SK-N-SH (cell line): ENCODE results near the gene CSNK1A1L. TPM values are rescaled to one million over a fixed set of nuclear protein-coding genes. Genes with fewer than 3 reads are reported as not detected.

Experiments
- CTCF ChIA-PET: fragments of 300-600, 350-600 bp; formaldehyde crosslinking; extraction: SDS; loops from one replicate; lab custom pipeline; 2021; lab: Yijun Ruan, JAX
- POLR2A ChIA-PET: fragments of 350-600 bp; sonication (Branson Sonifier 250); formaldehyde crosslinking; extraction: SDS; loops from one replicate; lab custom pipeline; 2020; ENCODE audit warnings: antibody characterized with exemption, inconsistent platforms; lab: Yijun Ruan, JAX
- DNase-seq: peaks from one replicate; pipeline ENCODE4 v3.0.0; 2012
- H2AFZ ChIP-seq: fragments of 200-600 bp; sonication (generic); 2 replicates; pipeline ENCODE4 v1.8.1; 2016; ENCODE audit warnings: antibody characterized with exemption, mild to moderate bottlenecking, low read depth
- H3F3A ChIP-seq: fragments of 200-600 bp; sonication (generic); replicated peaks from 2 replicates; pipeline ENCODE3; 2016; ENCODE audit warnings: antibody characterized with exemption, mild to moderate bottlenecking; ENCODE audit not compliant: insufficient read depth
- H3K27ac ChIP-seq, 2 experiments: fragments of 200-500 bp in 1 of 2; fragments of 200-600 bp in 1 of 2; sonication (Bioruptor generic) in 1 of 2; sonication (generic), shearing (Covaris generic) in 1 of 2; 2 replicates each; pipeline versions ENCODE4 v1.5.1 to v1.6.1; 2014 to 2016; ENCODE audit warnings: low read depth in 2 of 2, inconsistent platforms in 1 of 2, low read length in 1 of 2, mild to moderate bottlenecking in 1 of 2, mixed read lengths in 1 of 2
- H3K27me3 ChIP-seq: fragments of 200-600 bp; sonication (generic), shearing (Covaris generic); 2 replicates; pipeline ENCODE4 v1.6.1; 2016; ENCODE audit warnings: mixed run types; ENCODE audit not compliant: insufficient read depth
- H3K36me3 ChIP-seq, 2 experiments: fragments of 200-500 bp in 1 of 2; fragments of 200-600 bp in 1 of 2; sonication (Bioruptor generic) in 1 of 2; sonication (generic) in 1 of 2; replicated peaks in 1 of 2; 2 replicates each; pipeline versions ENCODE3 to v1.5.1; 2014 to 2016; ENCODE audit warnings: low read length in 1 of 2, mild to moderate bottlenecking in 1 of 2; ENCODE audit not compliant: insufficient read depth in 2 of 2, control insufficient read depth in 1 of 2
- H3K4me1 ChIP-seq, 2 experiments: fragments of 200-500 bp in 1 of 2; fragments of 200-600 bp in 1 of 2; sonication (Bioruptor generic) in 1 of 2; sonication (generic), shearing (Covaris generic) in 1 of 2; 2 replicates each; pipeline versions ENCODE4 v1.5.1 to v1.6.1; 2014 to 2016; ENCODE audit warnings: low read depth in 1 of 2, low read length in 1 of 2, mixed run types in 1 of 2; ENCODE audit not compliant: insufficient read depth in 2 of 2, control insufficient read depth in 1 of 2
- H3K4me2 ChIP-seq: fragments of 200-600 bp; sonication (generic), shearing (Covaris generic); 2 replicates; pipeline ENCODE4 v1.6.1; 2017; ENCODE audit warnings: mixed run types
- H3K4me3 ChIP-seq, 2 experiments: fragments of 200-500 bp in 1 of 2; fragments of 200-600 bp in 1 of 2; sonication (Bioruptor generic) in 1 of 2; sonication (generic), shearing (Covaris generic) in 1 of 2; 2 replicates each; pipeline versions ENCODE4 v1.5.1 to v1.8.1; 2014 to 2016; ENCODE audit warnings: low read depth in 2 of 2, inconsistent platforms in 1 of 2, low read length in 1 of 2, mild to moderate bottlenecking in 1 of 2, mixed read lengths in 1 of 2, moderate library complexity in 1 of 2
- H3K79me2 ChIP-seq: fragments of 200-600 bp; sonication (generic); 2 replicates; pipeline ENCODE4 v1.8.1; 2017; ENCODE audit warnings: mild to moderate bottlenecking; ENCODE audit not compliant: insufficient read depth
- H3K9ac ChIP-seq: fragments of 200-600 bp; sonication (generic); 2 replicates; pipeline ENCODE4 v1.6.1; 2017; ENCODE audit warnings: mixed run types
- H3K9me2 ChIP-seq: fragments of 200-600 bp; sonication (generic); 2 replicates; pipeline ENCODE4 v1.6.1; 2017; ENCODE audit warnings: mixed run types
- H3K9me3 ChIP-seq: fragments of 200-600 bp; sonication (generic); 2 replicates; pipeline ENCODE4 v1.6.1; 2017; ENCODE audit warnings: mixed run types, mild to moderate bottlenecking, moderate library complexity
- H4K20me1 ChIP-seq: fragments of 200-600 bp; sonication (generic); 2 replicates; pipeline ENCODE4 v1.6.1; 2017; ENCODE audit warnings: mild to moderate bottlenecking, mixed run types; ENCODE audit not compliant: insufficient read depth
- EZH2phosphoT487 ChIP-seq: fragments of 200-600 bp; sonication (generic); IDR thresholded peaks from 2 replicates; pipeline ENCODE4 v1.6.1; 2017; ENCODE audit warnings: low read depth, mixed run types, mild to moderate bottlenecking, antibody characterized with exemption, moderate library complexity, borderline replicate concordance
- FOXM1 ChIP-seq: IDR thresholded peaks from 2 replicates; pipeline ENCODE4 v1.4.0; 2012; ENCODE audit warnings: low read depth, mild to moderate bottlenecking
- MEF2A ChIP-seq: IDR thresholded peaks from 2 replicates; pipeline ENCODE4 v1.4.0; 2012; ENCODE audit warnings: low read depth, borderline replicate concordance
- MXI1 ChIP-seq: IDR thresholded peaks from 2 replicates; pipeline ENCODE4 v1.6.1; 2012; ENCODE audit warnings: mild to moderate bottlenecking, low read depth, low read length, improper control_type of control experiment
- NFIC ChIP-seq: IDR thresholded peaks from 2 replicates; pipeline ENCODE4 v1.4.0; 2012; ENCODE audit warnings: borderline replicate concordance
- NRF1 ChIP-seq: IDR thresholded peaks from 2 replicates; pipeline ENCODE4 v1.6.1; 2012; ENCODE audit warnings: low read depth, mild to moderate bottlenecking, low read length
- RAD21 ChIP-seq: IDR thresholded peaks from 2 replicates; pipeline ENCODE4 v1.6.1; 2012; ENCODE audit warnings: mild to moderate bottlenecking, low read length
- RCOR1 ChIP-seq: fragments of 150-350 bp; IDR thresholded peaks from 2 replicates; pipeline ENCODE4 v1.6.1; 2017; ENCODE audit warnings: antibody characterized with exemption, low read length
- RFX5 ChIP-seq: IDR thresholded peaks from 2 replicates; pipeline ENCODE4 v1.6.1; 2012; ENCODE audit warnings: mild to moderate bottlenecking, improper control_type of control experiment, low read length
- TAF1 ChIP-seq: IDR thresholded peaks from 2 replicates; pipeline ENCODE4 v1.6.1; 2012; ENCODE audit warnings: low read depth, mild to moderate bottlenecking, low read length, moderate library complexity, borderline replicate concordance
- TEAD4 ChIP-seq: IDR thresholded peaks from 2 replicates; pipeline ENCODE4 v1.4.0; 2012; ENCODE audit warnings: mild to moderate bottlenecking, borderline replicate concordance; ENCODE audit not compliant: insufficient read depth
- YY1 ChIP-seq: IDR thresholded peaks from 2 replicates; pipeline ENCODE4 v1.4.0; 2012; ENCODE audit warnings: low read depth, mild to moderate bottlenecking
- WGBS: methylation state at CpG from one replicate; pipeline ENCODE4 v1.1.6; 2017; ENCODE audit warnings: low lambda C conversion rate; 5-methylcytosine and 5-hydroxymethylcytosine counted together
- polyA plus RNA-seq, 3 experiments: library from polyadenylated mRNA; depleted of rRNA; stranded (reverse); fragments of >200 nt; gene quantifications; 2 replicates each; pipeline ENCODE4 v1.2.3, GENCODE V29; 2012
- TF ChIP-seq, protein P1 (sequence below): IDR thresholded peaks from 2 replicates; pipeline ENCODE4; 2012
- TF ChIP-seq, protein P2 (sequence below): fragments of 200-600 bp; sonication (generic); IDR thresholded peaks from 2 replicates; pipeline ENCODE4 v1.6.1; 2017; ENCODE audit warnings: antibody characterized with exemption, mild to moderate bottlenecking, moderate library complexity
- TF ChIP-seq, protein P3 (sequence below): fragments of 150-350 bp; IDR thresholded peaks from 2 replicates; pipeline ENCODE4 v1.6.1; 2017; ENCODE audit warnings: antibody characterized with exemption, low read length, low read depth, borderline replicate concordance
- TF ChIP-seq, protein P4 (sequence below): IDR thresholded peaks from 2 replicates; pipeline ENCODE4 v1.4.0; 2012; ENCODE audit warnings: low read depth, borderline replicate concordance
- TF ChIP-seq, protein P5 (sequence below): IDR thresholded peaks from 2 replicates; pipeline ENCODE4 v1.4.0; 2012; ENCODE audit warnings: low read depth

Gene CSNK1A1L
- polyA plus RNA-seq, 1 of the 3 experiments (the other 2 are of a cell fraction), result not detected

DNA sequence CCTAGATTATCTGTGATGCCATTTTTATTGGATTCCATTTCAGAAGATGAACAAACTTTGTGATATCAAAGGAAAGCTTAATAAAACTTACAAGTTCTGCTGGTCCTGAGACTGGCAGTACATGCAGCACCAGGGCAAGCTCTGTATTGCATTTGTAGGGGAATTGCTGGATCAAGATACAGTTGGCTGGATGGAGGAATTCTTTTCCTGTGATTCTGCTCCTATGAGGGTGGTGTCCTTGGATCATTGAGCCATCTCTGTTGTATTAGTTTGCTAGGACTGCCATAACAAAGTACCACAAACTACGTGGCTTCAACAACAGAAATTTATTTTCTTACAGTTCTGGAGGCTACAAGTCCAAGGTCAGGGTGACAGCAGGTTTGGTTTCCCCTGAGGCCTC lies 33.9 kb upstream of the CSNK1A1L start:
- no peaks in the 10 kb centered on the region for H3K79me2 ChIP-seq
- 40% methylated on average over 1 of the region's 1 CpG for WGBS
- H3K36me3 ChIP-seq, result no peaks in the 10 kb centered on the region
- H3K9me3 ChIP-seq, result no peaks in the 10 kb centered on the region
- peaks cover 39% of the 10 kb centered on the region for H3F3A ChIP-seq
- no peak overlapping the region for H3K9ac ChIP-seq
- H3K4me1 ChIP-seq, result peaks cover 0 to 19% of the 10 kb centered on the region in 2 experiments; a peak in 2 of 4 replicates
- POLR2A ChIA-PET, result no interaction called here
- H3K4me3 ChIP-seq, result no peak overlapping the region
- peak overlapping the region in 1 of 2 experiments; percentile 29; a peak in 2 of 4 replicates for H3K27ac ChIP-seq
- CTCF ChIA-PET, result no interaction called here
- no peaks in the 10 kb centered on the region for H3K9me2 ChIP-seq
- no peak for TF ChIP-seq TAF1
- no peak for TF ChIP-seq TEAD4
- TF ChIP-seq FOXM1, result no peak
- no peak for TF ChIP-seq NRF1
- TF ChIP-seq, protein P1, sequence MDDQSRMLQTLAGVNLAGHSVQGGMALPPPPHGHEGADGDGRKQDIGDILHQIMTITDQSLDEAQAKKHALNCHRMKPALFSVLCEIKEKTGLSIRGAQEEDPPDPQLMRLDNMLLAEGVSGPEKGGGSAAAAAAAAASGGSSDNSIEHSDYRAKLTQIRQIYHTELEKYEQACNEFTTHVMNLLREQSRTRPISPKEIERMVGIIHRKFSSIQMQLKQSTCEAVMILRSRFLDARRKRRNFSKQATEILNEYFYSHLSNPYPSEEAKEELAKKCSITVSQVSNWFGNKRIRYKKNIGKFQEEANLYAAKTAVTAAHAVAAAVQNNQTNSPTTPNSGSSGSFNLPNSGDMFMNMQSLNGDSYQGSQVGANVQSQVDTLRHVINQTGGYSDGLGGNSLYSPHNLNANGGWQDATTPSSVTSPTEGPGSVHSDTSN, result no peak
- TF ChIP-seq RAD21, result no peak
- TF ChIP-seq EZH2phosphoT487, result no peak
- no peak for TF ChIP-seq RFX5
- TF ChIP-seq, protein P2, sequence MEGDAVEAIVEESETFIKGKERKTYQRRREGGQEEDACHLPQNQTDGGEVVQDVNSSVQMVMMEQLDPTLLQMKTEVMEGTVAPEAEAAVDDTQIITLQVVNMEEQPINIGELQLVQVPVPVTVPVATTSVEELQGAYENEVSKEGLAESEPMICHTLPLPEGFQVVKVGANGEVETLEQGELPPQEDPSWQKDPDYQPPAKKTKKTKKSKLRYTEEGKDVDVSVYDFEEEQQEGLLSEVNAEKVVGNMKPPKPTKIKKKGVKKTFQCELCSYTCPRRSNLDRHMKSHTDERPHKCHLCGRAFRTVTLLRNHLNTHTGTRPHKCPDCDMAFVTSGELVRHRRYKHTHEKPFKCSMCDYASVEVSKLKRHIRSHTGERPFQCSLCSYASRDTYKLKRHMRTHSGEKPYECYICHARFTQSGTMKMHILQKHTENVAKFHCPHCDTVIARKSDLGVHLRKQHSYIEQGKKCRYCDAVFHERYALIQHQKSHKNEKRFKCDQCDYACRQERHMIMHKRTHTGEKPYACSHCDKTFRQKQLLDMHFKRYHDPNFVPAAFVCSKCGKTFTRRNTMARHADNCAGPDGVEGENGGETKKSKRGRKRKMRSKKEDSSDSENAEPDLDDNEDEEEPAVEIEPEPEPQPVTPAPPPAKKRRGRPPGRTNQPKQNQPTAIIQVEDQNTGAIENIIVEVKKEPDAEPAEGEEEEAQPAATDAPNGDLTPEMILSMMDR, result no peak
- H4K20me1 ChIP-seq, result no peaks in the 10 kb centered on the region
- DNase-seq, result no peak
- no peaks in the 10 kb centered on the region for H3K27me3 ChIP-seq
- H3K4me2 ChIP-seq, result no peak overlapping the region
- no peak overlapping the region for H2AFZ ChIP-seq

DNA sequence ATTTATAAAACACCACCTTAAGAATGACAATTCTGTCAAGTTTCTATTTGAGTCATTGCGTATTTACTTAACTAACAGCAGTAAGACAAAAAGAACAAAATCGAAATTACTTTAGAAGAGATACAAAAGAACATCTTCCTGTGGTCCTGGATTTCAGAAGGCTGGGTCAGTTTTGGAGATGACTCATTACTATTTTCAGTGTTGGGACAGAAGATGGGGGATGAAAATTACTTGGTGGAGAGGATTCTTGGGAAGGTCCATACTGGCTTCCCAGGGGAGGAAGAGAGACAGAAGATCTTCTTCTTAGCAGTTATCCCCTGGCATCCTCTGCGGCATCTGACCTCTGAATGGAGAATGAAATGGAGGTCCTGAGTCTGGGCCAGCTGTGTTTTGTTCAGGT lies 33.5 kb upstream of the CSNK1A1L start:
- no peak for DNase-seq
- POLR2A ChIA-PET, result no interaction called here
- H3K27ac ChIP-seq, result peak overlapping the region in 1 of 2 experiments; percentile 29; a peak in 2 of 4 replicates

More for the DNA sequence above, 33.5 kb upstream of the CSNK1A1L start:
- CTCF ChIA-PET, result no interaction called here
- Histone ChIP-seq H3K4me2 (no peak overlapping the region), H3K9me2 (no peaks in the 10 kb centered on the region), H3K4me3 (no peak overlapping the region), H3K9me3 (no peaks in the 10 kb centered on the region), H3K79me2 (no peaks in the 10 kb centered on the region), H3K4me1 (peaks cover 0 to 23% of the 10 kb centered on the region in 2 experiments; a peak in 2 of 4 replicates), H3F3A (peaks cover 42% of the 10 kb centered on the region), H3K36me3 (no peaks in the 10 kb centered on the region), H4K20me1 (no peaks in the 10 kb centered on the region), H2AFZ (no peak overlapping the region; the same call in 1 of the 2 replicates), H3K27me3 (no peaks in the 10 kb centered on the region), H3K9ac (no peak overlapping the region)
- no peak for TF ChIP-seq NRF1
- TF ChIP-seq, protein P3, sequence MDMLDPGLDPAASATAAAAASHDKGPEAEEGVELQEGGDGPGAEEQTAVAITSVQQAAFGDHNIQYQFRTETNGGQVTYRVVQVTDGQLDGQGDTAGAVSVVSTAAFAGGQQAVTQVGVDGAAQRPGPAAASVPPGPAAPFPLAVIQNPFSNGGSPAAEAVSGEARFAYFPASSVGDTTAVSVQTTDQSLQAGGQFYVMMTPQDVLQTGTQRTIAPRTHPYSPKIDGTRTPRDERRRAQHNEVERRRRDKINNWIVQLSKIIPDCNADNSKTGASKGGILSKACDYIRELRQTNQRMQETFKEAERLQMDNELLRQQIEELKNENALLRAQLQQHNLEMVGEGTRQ, result no peak
- TF ChIP-seq EZH2phosphoT487, result no peak
- TF ChIP-seq, protein P1, result no peak
- TF ChIP-seq, protein P2, result no peak
- TF ChIP-seq NFIC, result no peak
- TF ChIP-seq MEF2A, result no peak
- no peak for TF ChIP-seq TEAD4
- TF ChIP-seq, protein P4, sequence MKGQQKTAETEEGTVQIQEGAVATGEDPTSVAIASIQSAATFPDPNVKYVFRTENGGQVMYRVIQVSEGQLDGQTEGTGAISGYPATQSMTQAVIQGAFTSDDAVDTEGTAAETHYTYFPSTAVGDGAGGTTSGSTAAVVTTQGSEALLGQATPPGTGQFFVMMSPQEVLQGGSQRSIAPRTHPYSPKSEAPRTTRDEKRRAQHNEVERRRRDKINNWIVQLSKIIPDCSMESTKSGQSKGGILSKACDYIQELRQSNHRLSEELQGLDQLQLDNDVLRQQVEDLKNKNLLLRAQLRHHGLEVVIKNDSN, result no peak
- no peak for TF ChIP-seq RFX5
- TF ChIP-seq YY1, result no peak
- TF ChIP-seq, protein P5, sequence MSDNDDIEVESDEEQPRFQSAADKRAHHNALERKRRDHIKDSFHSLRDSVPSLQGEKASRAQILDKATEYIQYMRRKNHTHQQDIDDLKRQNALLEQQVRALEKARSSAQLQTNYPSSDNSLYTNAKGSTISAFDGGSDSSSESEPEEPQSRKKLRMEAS, result no peak
- TF ChIP-seq RCOR1, result no peak
- TF ChIP-seq MXI1, result no peak
- 63% methylated on average over 2 of the region's 3 CpGs for WGBS
